Endodermal cell (in vitro differentiated cells): ENCODE data around the gene SMIM28. TPM values are rescaled to one million over a fixed set of nuclear protein-coding genes. Genes with fewer than 3 reads are reported as not detected.

Experiments used
- DNase-seq: peaks from one replicate; pipeline ENCODE4 v3.0.0-alpha.2; 2017
- H3K27ac ChIP-seq: 2 replicates; pipeline ENCODE4 v1.5.1; 2013; ENCODE audit warnings: mild to moderate bottlenecking, low read depth, low read length, moderate library complexity
- H3K27me3 ChIP-seq: 2 replicates; pipeline ENCODE4 v1.6.1; 2013; ENCODE audit warnings: mild to moderate bottlenecking, low read length, moderate library complexity; ENCODE audit not compliant: insufficient read depth, control insufficient read depth, poor library complexity, severe bottlenecking
- H3K36me3 ChIP-seq: 2 replicates; pipeline ENCODE4 v1.7.0; 2013; ENCODE audit warnings: mild to moderate bottlenecking, low read length, moderate library complexity; ENCODE audit not compliant: control insufficient read depth, insufficient read depth
- H3K4me1 ChIP-seq: one replicate; pipeline ENCODE4 v1.7.0; 2013; ENCODE audit warnings: low read length; ENCODE audit not compliant: control insufficient read depth, insufficient read depth
- H3K4me3 ChIP-seq: 2 replicates; pipeline ENCODE4 v1.5.1; 2013; ENCODE audit warnings: mild to moderate bottlenecking, low read length, moderate library complexity
- H3K9ac ChIP-seq: 2 replicates; pipeline ENCODE4 v1.6.1; 2013; ENCODE audit warnings: mild to moderate bottlenecking, low read length, moderate library complexity; ENCODE audit not compliant: poor library complexity, severe bottlenecking; ENCODE audit errors: extremely low read depth
- H3K9me3 ChIP-seq: 2 replicates; pipeline ENCODE4 v1.6.1; 2013; ENCODE audit warnings: mild to moderate bottlenecking, low read length, moderate library complexity; ENCODE audit not compliant: control insufficient read depth
- H3K27ac Mint-ChIP-seq: 2 replicates; pipeline ENCODE4 v1.8.0; 2020; ENCODE audit warnings: mixed read lengths
- H3K27me3 Mint-ChIP-seq: 2 replicates; pipeline ENCODE4 v1.8.0; 2021; ENCODE audit warnings: mild to moderate bottlenecking, mixed read lengths; ENCODE audit not compliant: insufficient read depth
- H3K36me3 Mint-ChIP-seq: 2 replicates; pipeline ENCODE4 v1.8.0; 2020; ENCODE audit warnings: low read depth, mixed read lengths
- H3K4me1 Mint-ChIP-seq: 2 replicates; pipeline ENCODE4 v1.8.0; 2020; ENCODE audit warnings: mixed read lengths
- H3K4me3 Mint-ChIP-seq: 2 replicates; pipeline ENCODE4 v1.8.0; 2020; ENCODE audit warnings: mild to moderate bottlenecking, moderate library complexity, mixed read lengths
- H3K9me3 Mint-ChIP-seq: 2 replicates; pipeline ENCODE4 v1.8.0; 2020; ENCODE audit warnings: mild to moderate bottlenecking, mixed read lengths
- CTCF ChIP-seq: fragments of 200-600 bp; sonication (generic); conservative IDR thresholded peaks from 2 replicates; pipeline ENCODE4 v1.5.0; 2021; ENCODE audit warnings: antibody characterized with exemption, mild to moderate bottlenecking
- WGBS, 2 experiments: methylation state at CpG; one replicate each; pipeline versions ENCODE4 v1.1.5 to v1.1.7; 2013; ENCODE audit warnings: missing lambda C conversion rate in 2 of 2, mixed read lengths in 1 of 2; ENCODE audit not compliant: insufficient coverage in 1 of 2, insufficient read length in 1 of 2; 5-methylcytosine and 5-hydroxymethylcytosine counted together
- total RNA-seq, 2 donors: library from RNA; stranded (reverse); fragmentation: NEBNext Ultra II Directional in 1 of 2; extraction: Animal tissue kit (Norgen Biotek cat#: 25700) in 1 of 2; gene quantifications; 2 replicates in 1 of 2; 3 replicates in 1 of 2; pipeline ENCODE4 v1.2.1, GENCODE V29; 2021

Gene SMIM28
- total RNA-seq, 2 donors from 2014 or later = 0.33 TPM; not detected in 1

- Mint-ChIP-seq H3K9me3 (no peaks in the 10 kb centered on the region), H3K36me3 (no peaks in the 10 kb centered on the region), H3K4me1 (peaks cover 10% of the 10 kb centered on the region), H3K4me3 (no peak overlapping the region), H3K27ac (no peak overlapping the region), H3K27me3 (no peaks in the 10 kb centered on the region)
- TF ChIP-seq CTCF = peak; percentile 30
- no peak for DNase-seq
- no peak overlapping the region for H3K9ac ChIP-seq
- no peaks in the 10 kb centered on the region for H3K36me3 ChIP-seq
- no peak overlapping the region for H3K4me3 ChIP-seq
- no peak overlapping the region for H3K27ac ChIP-seq
- 92 to 95% methylated on average over 7 to 8 of the region's 8 CpGs for WGBS, 2 experiments
- no peaks in the 10 kb centered on the region for H3K9me3 ChIP-seq
- H3K27me3 ChIP-seq = no peaks in the 10 kb centered on the region
- no peaks in the 10 kb centered on the region for H3K4me1 ChIP-seq
Measured at GRCh38 chr6:138397128-138398122, 19.7 kb downstream of the SMIM28 start.

GRCh38 chr6:138400326-138400725 lies 22.6 kb downstream of the SMIM28 start:
- TF ChIP-seq CTCF = no peak
- H3K9ac ChIP-seq = no peak overlapping the region
- Mint-ChIP-seq H3K27me3 (no peaks in the 10 kb centered on the region), H3K27ac (no peak overlapping the region), H3K9me3 (no peaks in the 10 kb centered on the region), H3K36me3 (no peaks in the 10 kb centered on the region), H3K4me1 (peaks cover 9% of the 10 kb centered on the region), H3K4me3 (no peak overlapping the region)
- WGBS, 2 experiments = 96 to 100% methylated on average over 2 to 3 of the region's 3 CpGs
- H3K27ac ChIP-seq = no peak overlapping the region
- H3K36me3 ChIP-seq = no peaks in the 10 kb centered on the region
- H3K4me3 ChIP-seq = no peak overlapping the region
- DNase-seq = no peak
- H3K27me3 ChIP-seq = no peaks in the 10 kb centered on the region
- no peaks in the 10 kb centered on the region for H3K9me3 ChIP-seq
- no peaks in the 10 kb centered on the region for H3K4me1 ChIP-seq

GRCh38 chr6:138401960-138402837 lies 24.5 kb downstream of the SMIM28 start:
- no peaks in the 10 kb centered on the region for H3K9me3 ChIP-seq
- Mint-ChIP-seq H3K36me3 (peaks cover 11% of the 10 kb centered on the region), H3K9me3 (no peaks in the 10 kb centered on the region), H3K4me3 (no peak overlapping the region), H3K27ac (no peak overlapping the region), H3K4me1 (peaks cover 13% of the 10 kb centered on the region), H3K27me3 (no peaks in the 10 kb centered on the region)
- no peaks in the 10 kb centered on the region for H3K4me1 ChIP-seq
- no peak overlapping the region for H3K4me3 ChIP-seq
- H3K27me3 ChIP-seq = no peaks in the 10 kb centered on the region
- H3K36me3 ChIP-seq = peaks cover 16% of the 10 kb centered on the region
- peak; percentile 54 for DNase-seq
- TF ChIP-seq CTCF = no peak
- WGBS, 2 experiments = 88 to 93% methylated on average over 6 to 14 of the region's 14 CpGs
- H3K9ac ChIP-seq = no peak overlapping the region
- no peak overlapping the region for H3K27ac ChIP-seq
